ENCODE measurements around the gene DNAJC8.

The DNAJC8 gene

DNA sequence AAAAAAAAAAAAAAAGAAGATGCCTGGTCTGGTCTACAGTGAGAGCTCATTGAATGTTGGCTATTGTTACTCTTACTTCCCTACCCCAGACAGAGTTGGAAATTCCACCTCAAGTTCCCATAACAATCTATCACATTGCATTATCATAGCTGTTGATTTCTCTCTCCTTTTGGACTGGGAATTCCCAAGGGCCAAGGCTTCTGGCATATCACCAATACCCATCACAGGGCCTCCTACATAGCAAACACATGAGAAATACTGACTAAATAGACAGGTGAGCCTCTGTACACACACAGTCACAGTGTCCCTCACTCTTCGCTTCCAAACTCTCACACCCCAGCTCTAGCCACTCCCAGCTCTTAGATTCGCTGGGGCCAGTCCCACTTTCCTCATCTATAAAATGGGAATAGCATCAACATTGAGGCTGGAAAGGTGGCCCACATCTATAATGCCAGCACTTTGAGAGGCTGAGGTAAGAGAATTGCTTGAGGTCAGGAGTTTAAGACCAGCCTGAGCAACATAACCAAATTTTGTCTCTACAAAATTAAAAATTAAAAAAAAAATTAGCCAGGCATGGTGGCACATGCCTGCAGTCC lies 62.7 kb downstream of the DNAJC8 start:
- no peak for DNase-seq

DNA sequence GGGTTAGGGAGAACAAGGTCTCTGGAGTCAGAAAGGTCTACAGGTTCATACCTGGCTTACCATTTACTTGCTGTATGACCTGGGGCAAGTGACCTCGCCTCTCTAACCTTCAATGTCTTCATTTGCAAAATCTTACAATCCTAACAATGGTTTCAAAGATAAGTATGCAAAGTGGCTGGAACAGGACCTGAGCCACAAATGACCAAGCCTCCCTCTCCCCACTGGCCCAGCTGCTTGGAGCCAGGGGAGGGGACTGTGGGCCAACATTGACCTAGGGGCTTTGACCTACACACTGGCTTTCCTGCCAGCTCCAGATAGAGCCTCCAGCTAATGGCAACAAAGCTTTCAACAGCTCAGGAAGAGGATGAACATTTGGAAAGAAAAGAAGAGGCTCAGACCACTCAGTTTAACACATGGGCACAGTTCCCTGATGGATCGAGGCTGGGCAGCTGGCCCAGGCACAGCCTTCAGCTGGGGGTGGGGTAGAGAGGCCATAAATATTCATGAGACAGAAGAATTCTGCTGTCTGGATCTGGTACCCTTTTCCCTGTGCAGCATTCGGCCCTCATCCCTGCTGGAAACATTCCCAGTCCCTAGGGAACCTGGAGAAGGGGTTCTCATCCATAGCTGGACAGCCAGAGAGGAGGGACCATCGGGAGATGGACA lies 69.2 kb downstream of the DNAJC8 start:
- DNase-seq = no peak

DNA sequence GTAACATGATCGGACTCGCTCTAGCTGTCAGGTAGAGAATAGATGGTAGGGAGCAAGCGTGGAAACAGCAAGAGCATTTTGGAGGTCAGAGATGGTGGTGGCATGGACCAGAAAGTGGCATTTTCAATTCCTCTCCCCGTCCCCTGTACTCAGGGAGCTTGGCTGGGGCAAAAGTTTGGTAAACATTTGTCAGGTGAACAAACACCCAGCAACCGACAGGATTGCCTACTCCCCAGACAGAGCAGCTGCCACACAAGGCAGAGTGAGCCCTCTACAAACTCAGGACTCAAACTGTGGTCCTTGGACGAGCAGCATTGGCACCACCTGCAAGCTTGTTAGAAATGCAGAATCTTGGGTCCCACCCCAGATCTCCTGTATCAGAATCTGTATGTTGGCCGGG lies 70.7 kb downstream of the DNAJC8 start:
- no peak for DNase-seq

DNA sequence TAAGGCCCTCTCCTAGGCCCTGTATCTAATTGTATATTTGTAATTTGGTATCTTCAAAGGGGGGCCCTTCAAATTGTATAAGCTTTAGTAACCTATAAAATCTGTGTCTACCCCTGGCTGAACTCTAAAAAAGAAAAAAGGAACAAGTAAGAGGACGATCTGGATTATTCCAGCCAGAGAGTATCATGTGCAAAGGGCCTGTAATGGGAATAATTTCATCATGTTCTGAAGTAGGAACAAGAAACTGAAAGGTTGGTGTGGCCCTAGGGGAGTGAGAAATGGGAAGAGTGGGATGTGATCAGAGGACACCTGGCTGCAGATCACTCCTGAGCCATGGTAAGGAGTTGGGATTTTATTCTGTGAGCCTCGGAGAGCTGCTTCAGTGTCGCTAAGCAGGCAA lies 71.1 kb downstream of the DNAJC8 start:
- no peak for DNase-seq

DNA sequence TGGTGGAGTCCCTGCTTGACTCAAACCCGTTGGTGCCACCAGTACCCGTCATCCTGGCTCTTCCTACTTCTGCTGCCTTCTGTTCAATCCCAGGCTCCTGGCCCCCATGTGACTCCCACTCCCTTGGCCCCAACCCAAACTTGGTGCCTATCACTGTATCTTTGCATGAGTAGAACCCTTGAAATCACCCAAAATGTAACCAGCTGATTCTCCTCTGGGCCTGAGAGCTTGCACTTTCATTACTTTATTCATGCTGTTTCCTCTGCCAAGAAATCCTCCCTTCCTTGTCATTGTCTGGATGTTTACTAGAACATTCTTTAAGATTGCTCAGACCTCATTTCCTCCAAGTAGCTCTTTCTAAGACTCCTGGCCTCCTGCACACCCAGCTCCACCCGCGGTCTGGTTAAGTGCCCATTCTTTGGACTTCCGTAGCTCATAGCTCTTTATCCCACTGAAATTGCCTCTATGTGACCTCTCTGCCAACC lies 72.0 kb downstream of the DNAJC8 start:
- DNase-seq = peak; percentile 32

DNA sequence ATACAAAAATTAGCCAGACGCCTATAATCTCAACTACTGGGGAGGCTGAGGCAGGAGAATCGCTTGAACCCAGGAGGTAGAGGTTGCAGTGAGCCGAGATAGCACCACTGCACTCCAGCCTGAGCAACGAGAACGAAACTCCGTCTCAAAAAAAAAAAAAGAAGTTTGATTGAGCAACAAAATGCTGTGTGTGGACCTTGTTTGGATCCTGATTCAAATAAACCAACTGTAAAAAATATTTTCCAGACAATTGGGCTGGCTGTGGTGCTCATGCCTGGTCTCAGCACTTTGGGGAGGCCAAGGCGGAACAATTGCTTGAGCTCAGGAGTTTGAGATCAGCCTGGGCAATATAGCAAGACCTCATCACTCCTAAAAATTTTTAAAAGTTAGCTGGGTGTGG lies 73.1 kb downstream of the DNAJC8 start:
- no peak for DNase-seq

DNA sequence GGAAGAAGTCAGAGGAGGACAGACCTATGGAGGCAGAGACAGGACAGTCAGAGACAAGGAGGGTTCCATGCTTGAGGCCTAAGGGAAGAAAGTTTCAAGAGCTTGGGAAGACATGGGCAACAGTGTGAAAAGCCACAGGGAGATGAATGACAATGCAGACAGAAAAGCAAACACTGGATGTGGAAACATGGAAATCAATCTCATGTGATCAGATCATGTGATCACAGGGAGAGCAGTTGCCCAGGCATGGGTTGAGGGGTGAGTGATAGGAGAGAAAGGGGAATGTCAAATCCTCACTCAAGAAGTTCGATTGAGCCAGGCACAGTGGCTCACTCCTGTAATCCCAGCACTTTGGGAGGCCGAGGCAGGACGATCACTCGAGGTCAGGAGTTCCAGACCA lies 73.6 kb downstream of the DNAJC8 start:
- DNase-seq = no peak

DNA sequence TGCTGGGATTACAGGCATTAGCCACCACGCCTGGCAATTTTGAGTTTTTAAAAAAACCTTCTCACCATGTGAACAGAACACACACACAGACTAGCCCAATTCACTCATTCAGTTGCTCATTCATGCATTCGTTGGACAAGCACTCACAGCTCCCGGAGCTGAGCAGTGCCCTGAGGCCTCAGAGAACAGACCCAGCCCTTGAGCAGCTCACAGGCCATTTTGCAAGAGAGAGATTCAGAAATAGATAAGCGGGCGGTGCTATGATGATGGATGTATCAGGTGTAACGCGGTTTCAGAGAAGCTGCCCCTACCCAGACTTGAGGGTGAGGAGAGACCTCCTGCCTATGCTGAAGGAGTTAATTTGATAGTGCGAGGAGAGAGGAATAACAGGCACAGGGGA lies 74.9 kb downstream of the DNAJC8 start:
- DNase-seq = no peak

DNA sequence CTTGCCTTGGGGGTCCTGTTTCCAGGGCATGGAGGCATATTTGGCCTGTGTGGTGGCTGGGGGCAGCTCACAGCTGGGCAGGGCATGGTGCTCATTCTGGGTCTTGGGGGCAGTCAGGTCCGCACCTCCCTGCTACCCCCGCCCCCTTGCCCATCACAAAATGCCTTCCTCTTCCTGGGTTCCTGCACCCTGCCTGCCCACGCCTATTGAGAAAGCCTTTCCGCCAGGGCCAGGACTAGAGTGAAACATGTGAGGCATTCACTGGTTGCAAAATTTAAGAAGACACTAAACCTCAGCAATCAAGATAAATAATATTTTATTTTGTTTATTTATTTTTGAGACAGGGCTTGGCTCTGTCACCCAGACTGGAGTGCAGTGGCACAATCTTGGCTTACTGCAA lies 76.0 kb downstream of the DNAJC8 start:
- no peak for DNase-seq

DNA sequence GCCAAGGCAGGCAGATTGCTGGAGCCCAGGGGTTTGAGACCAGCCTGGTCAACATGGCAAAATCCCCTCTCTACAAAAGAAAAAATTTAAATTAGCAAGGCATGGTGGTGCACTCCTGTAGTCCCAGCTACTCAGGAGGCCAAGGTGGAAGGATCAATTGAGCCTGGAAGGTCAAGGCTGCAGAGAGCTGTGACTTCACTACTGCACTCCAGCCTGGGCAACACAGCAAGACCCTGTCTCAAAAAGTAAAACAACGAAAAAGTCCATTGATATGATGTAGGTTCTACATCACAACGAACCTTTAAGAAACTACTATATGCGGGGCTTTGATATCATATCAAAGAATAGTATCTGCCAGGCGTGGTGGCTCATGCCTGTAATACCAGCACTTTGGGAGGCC lies 77.2 kb downstream of the DNAJC8 start:
- DNase-seq = no peak

DNA sequence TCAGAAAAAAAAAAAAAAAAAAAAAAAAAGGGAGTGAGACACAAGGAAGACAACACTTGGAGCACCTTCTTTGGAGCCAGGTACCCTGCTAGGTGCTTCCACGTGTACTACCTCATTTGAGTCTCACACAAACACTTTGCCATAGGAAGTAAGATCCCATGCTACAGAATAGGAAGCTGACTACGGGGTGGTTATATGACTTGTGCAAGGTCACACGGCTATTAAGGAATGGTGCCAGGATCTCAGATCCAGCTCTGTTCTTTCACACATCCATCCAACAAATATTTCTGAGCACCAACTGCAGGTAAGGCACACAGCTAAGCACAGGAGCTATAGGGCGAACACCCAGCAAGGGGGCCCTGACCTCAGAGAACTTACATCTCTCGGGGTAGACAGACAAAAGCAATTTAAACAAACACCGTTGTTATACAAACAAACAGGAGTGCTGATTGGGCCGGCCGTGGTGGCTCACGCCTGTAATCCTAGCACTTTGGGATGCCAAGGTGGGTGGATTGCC lies 78.7 kb downstream of the DNAJC8 start:
- DNase-seq = no peak
